Activated gamma-delta T cell (primary cell): Measurements from ENCODE around the gene AFDN.

Source experiments
- DNase-seq: peaks from one replicate; lab custom pipeline; 2025; lab: John Stamatoyannopoulos, UW

AFDN gene

DNA sequence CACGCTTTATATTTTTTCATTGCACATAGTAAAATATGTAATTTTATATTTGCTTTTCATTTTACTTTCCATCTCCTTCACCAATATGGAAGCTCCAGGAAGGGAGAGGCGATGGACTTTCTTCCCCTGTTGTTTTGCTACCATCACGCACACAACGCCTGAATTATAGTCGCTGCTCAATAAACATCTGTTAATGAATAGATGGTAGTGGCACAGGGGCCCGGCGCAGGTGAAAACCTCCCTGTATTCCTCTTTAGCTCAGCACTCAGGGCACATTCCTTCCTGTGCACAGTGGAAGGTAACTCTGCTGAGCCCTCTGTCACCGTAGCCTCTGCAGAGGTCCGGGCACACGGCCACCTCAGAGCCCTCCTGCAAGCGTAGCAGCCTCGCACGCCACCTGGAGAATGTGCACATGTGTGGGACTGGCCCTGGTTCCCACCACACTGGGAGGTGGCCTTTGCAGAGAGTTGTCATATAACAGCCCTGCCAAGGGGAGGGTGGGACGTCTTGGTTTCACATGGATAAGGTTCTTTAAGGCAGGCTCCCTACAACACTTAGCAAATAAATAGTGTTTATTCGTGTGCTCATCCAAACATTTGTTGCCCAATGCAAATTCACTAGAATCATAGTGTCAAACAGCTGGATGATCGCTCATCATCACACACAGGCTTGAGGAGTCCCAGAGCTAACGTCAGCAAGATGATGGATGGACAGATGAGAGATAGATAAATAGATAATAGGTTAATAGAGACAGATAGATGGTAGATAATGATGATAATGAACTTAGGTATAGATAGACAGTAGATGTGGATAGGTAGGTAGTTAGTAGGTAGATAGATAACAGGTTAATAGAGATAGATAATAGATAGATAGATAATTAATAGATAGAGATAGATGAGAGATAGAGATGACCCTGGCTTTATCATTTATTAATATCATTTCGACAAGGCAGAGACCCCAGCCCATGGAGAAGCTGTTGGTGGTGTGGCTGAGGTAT is 32.3 kb upstream of the AFDN start:
- no peak for DNase-seq

DNA sequence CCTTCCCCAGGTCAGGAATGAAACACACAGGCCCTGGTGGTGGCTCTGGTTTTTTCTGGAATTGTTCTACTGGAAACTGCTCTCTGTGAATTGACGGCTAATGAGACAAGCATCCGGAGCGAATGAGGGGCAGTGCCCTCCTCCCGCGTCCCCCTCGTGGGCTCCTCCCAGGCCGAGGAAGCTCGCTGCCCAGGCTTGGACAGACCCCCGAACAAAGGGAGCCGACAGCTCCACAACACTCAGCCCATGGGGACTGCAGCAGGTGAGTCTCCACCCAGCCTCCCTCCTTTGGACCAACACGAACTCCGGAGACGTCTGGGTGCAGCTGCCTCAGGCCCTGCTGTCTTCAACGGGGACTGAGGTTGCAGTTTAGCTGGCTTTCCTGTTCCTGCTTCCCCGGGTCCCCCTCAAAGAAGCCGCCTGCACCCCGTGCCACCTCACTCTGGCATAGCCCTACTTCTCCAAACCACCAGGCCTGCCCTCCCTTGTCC is 31.3 kb upstream of the AFDN start:
- DNase-seq: no peak

DNA sequence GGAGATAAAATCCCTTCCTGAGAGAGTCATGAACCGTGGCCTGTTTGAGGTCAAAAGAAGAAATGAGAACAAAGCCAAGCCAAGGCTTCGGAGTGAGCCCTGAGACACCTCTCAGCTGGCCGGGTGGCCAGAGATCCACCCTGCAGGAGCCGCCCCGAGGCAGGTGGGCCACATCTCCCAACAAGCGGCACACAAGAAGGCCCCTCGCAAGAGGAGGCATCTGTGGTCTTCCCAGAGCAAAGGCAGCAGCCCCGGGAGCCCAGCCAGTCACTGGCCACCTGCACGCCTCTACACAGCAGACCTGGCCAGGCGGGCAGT is 30.9 kb upstream of the AFDN start:
- no peak for DNase-seq

DNA sequence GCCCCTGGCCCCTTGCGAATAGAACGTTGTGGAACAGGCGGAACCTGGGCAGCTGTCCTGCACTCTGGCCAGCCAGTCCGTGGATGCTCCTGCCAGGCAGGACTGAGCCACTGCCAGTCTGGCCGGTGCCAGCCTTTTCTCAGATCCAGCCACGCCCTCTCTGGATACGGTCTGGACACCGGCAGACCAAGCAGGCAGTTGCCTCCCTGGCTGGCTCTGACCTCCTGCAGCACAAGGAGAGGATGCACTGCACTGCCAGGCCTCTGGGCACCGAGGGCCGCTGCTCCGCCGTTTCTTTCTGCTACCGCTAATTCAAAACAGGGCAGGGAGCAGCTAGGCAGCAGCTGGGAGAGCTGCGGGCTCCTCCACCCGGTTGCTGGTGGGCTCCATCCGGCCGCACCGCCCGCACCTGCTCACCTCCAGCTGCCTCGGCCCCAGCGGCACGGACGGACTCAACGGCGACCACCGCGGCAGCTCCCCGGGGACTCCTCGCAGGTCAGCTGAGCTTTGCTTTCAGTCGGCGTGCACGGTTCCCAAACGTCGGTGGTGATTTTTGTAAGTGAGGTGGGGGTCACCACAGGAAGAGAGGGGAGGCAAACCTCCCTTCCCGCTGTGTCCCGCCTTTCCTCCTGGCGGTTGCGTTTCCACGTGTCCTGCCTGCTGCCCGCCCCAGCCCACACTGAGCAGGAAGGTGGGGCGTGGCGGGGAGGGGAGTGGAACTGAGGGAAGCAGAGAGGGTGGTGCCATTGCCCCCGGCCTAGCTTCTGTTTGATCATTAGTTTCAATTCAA is 30.3 kb upstream of the AFDN start:
- DNase-seq: no peak

DNA sequence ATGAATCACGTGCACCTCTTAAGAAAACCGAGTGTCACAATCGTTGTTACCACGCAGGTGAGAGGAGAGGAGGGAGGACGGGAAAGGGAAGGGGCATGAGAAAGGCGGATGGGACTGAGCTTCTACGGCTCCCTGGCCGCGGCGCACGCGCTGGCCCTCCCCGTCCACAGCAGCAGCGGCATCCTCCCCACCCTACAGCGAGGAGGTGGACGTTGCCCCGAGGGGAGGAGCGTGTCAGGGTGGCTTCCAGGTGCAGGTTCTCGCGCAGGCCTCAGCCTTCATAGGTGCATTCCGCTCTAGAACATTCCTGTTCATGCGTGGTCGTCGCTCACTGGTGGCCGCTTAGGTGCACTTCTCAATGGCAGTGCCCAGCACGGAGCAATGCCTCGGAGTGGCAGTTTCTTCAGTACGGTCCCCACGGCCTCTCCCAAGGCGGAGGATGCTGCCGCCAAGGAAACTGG is 29.7 kb upstream of the AFDN start:
- DNase-seq: no peak

DNA sequence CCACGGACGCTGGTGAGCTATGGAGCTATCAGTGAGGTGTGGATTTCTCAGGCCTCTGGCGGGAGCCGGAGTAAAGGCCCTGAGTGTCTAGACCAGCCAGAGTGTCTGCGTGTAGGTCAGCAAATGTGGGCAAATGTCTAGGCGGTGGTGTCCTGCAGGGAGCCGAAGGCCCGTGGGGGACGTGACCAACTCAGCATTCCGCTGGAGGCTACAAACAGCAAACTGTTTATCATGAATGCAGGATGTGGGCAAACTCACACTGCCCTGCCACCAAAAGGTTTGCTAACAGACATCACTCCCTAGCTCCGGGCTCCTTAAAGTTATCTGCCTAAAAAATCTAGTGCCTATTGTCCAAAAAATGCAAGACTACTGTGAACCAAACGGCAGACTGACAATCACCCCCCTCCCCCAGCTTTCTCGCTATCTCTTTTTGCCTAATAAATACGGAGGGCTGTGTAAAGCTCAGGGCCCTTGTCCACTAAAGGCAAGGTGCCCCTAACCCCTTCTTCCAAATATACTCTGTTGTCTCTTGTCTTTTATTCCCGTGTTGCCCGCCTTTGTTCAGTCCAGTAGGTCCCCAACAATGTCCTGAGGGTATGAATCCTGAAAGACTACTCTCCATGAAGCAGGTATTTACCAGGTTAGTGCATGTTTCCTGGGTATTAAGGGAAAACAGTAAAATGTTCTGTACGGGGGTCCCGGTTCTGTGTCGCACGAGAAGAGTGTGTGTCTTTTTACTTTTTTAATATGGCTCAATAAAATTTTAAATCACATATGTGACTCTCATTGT is 29.0 kb upstream of the AFDN start:
- DNase-seq: no peak

DNA sequence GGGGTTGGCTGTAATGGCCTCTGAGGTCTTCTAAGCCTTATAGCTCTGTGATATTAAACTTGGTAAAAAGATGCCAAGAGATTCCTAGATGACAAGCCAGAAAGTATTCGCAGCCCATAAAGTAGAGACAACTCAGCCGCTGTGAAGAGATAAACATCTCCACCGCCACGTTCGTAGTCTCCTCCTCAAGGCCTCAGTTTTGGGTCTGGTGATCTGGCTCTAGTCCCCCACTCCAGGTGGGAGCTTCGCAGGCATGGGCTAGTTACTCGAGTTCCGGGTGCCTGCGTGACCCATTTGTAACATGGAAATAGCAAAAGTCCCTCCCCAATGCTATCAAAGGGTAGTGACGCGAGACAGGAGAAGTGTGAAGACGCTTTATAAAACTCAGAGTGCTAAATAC is 28.3 kb upstream of the AFDN start:
- no peak for DNase-seq

DNA sequence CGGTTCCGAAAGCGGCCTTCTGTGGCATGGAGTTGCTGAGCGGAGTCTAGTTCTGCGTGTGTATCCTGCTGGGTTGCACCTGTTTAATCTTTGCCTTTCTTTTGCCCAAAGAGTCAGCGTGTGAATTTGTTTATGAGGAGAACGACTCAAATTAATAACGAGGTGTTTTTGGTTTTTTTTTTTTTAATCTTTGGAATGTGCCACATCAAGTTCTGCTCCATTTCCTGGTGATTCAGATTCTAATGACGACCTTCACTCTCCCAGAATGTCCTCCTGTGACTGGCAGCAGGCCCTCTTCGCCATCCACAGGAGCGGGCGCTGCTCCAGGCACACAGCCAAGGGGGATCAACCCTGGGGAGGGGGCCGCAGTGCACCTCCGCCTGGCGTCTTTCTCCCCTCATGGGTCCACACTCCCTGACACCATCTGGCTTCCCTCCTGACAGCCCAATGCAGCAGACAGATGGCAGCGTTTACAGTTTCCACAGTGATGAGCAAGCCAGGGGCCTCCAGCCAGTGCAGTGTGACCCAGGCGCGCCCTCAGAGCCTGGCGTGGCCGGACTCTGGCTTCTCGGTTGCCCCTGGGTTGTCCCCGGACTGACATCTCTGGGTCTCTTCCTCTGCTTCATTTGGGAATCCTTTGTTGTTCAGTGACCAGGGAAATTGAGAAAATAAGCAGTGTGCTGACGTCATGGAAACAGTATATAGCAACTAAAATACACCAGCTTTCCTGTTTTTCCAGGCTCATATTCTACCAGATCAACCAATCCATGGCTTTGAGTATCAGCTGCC is 27.5 kb upstream of the AFDN start:
- no peak for DNase-seq

DNA sequence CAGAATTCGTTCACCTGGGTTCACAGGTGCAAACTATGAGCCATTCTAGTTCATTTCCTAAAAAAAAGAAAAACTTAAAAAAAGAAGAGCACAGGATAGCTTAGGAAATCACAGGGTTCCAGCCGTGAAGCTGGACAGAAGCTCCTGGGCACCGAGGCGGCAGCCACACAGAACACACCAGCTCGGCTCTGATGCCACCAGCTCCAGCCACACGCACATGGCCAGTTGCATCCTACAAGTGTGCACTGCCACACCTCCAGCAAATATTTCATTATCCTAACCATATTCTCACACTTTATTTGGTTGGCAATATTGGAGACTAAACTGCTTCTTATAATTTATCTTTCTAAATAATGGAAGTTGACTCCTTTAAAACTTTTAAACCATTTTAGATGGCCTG is 26.2 kb upstream of the AFDN start:
- no peak for DNase-seq

DNA sequence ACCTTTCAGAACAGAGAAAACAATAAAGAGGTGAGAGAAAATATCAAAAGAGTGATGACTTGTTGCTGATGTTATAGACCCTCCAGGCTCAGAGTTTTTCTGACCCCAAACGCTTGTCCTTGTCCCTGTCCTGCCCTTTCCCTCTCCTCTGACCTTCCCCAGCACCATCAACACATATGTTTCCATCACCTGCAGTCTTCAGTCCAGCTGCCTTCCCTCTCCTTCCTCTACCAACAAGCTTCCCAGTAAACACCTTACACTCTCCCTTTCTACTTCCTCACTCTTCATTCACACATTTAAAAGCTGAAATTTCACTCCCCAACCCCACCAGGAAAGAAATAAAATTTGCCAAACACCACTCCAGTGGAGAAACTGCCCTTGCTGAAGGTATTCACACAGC is 25.4 kb upstream of the AFDN start:
- no peak for DNase-seq

DNA sequence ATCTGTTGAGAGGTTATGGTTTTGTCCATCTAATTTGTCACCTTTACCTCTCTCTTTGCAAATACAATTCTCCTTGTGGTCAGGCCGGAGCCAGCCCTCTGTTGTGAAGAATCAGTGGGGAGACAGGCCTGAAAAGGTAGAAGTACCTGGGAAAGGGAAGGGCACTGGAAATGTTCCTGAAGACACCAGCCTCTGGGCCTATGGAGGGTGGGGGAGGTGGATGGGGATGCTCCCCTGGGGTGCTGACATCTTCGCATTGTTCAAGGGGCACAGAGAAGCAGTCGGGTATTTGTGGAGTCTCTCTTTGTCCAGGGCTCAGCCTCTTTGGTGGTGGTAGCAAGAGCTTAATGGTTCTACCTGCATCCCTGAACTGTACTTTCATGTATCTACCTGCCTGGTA is 24.4 kb upstream of the AFDN start:
- no peak for DNase-seq

DNA sequence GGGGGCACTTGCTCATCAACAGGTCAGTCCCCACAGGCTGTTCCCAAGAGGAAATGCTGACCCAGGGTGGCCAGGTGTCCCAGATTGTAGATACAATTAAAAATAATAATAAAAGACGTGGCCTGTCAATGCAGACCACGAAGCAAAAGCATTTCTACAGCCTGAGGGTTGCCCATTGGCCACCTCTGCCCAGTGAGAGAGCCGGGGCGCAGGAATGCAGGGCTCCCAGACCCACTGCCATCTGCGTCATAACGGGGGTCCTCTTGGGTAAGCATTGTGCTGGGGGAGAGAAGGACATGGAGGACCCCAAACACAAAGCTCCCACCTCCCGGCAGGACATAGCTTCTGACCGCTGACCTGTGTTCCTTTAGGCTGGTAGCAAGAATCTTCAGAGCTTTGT is 22.9 kb upstream of the AFDN start:
- DNase-seq: no peak

DNA sequence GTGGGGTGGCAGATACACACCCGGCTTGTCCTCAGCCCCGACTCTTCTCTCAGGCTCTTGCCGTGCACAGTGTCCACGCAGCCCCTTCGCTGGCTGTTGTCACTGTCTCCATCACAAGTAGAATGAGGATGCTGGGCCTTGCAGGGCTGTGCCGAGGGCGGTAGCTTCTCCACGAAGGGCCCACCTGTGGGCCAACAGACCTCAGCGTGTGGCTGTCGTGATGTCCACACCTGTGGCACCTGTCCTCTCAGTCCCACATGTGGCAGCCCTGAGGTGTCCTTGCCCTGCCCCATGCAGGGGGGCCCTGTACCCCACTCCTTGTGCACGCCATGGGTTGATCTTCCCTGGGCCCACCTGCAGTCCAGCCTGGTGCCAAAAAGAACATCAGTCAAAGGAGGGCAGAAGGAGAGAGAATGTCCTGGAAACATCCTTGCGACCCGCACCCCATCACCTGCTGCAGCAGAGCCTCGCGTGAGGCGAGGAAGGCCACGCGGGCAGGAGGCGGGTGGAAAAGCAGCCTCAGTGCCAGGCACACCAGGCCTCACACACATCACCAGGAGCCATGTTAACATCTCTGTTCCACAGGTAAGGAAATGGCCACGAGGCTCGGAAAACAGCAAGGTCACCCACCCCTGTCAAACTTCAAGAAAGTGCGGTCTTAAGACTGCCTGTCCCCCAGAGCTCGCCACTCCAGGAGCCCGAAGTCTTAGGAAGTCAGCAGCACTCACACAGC is 22.3 kb upstream of the AFDN start:
- DNase-seq: no peak

DNA sequence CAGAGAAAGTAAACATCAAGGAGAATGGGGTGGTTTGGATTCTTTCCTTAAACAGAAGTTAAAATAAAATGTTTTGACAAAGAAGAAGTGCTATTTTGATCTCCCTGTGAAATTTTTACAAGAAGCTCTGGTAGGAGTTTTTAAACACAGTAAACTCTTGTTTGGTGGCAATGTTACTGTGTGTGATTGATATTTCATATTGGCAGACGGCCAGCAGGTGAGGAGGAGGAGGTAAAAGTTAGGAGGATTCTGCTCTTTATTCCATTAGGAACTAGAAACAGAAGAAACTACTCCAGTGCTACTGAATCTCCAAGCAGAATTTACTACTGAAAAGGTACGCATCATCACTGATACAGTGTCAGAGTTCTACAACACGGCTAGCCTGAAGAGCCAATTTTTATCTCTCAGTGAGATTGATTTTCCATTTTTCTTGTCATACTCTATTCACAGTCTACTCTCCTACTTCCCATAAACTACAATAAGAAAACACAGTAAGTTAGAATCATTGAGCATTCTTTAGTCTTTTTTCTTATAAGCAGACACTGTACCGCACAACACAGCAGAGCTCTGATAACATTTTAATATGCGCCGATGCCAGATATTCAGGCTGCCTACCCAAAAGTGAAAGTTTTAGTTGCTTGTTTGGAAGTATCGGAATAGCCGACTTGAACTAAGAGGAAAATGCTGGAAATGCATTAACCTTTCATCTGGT is 21.2 kb upstream of the AFDN start:
- no peak for DNase-seq

DNA sequence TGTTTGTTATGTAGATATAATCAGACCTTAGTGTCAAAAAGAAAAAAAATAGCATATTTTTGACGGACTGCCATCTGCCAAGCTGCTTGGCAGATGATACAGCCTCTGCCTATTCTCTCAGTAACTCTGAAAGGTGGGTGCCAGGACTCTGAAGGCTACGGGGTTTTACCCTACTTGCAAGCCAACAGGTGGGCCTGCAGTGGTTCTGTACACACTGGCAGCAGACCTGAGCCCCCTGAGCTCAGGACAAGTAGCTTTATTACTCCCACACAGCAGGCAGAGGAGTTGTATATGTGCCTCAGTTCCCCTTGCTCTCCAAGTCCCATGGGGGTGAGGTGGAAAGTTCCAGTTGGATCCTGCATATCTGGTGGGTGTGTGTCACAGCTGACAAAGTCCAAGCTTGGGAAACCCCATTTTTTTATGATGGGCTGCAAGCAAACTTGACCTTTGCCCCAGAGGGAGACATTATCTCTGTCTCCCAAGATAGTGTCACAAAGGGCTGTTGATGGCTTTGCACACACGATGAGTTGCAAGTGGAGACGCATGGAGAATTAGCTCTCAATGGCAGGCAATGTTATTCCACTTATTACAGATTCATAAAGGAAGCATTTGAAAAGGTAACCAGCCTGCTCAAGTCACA is 20.5 kb upstream of the AFDN start:
- no peak for DNase-seq

DNA sequence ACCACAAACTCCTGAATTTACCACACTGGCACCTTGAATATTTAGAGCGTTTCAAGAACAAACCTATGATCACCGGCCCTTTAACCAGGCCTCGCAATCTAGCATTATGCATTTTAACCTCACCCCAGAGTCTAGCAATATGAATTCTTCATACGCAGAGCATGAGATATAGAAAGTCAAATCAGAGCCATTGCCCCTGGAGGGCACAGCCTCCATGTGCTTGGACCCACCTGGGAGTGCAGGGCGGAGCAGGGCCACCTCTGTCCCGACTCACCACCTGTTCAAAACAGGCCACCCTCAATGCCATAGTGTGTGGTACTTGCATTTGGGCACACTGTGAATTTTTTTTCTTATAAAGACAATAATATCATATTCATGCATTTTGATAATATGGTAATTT is 19.5 kb upstream of the AFDN start:
- DNase-seq: no peak

DNA sequence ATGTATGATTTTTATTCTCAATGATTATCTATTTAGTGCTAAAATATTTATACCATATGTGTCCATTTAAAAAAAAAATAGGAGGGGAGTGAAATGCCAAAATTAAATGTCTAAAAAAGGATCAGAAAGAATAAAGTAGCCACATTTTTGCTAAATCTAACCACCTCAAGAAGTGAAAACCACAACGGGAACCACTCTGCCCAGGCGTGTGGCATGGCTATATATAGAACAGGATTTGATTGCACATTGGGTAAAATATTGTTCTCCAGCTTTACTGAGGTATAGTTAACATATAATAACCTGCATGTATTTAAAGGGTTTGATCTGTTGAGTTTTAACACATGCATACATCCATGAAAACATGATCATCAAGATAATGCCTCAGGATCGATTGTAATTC is 19.0 kb upstream of the AFDN start:
- no peak for DNase-seq

DNA sequence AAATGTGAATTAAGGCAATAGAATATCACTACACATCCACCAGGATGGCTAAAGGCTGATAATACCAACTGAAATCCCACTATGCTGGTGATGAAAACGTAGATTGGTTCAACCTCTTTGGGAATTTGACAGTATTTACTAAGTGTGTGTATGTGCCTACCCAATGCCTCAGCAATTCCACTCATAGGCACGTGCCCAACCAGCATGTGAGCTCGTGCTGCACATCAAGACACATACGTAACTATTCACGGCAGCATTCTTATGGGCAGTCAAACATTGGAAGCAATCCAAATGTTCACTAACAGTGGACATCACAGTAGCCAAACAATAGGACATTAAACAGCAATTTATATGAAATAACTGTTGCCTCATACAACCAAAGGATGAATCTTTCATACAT is 15.7 kb upstream of the AFDN start:
- DNase-seq: no peak

DNA sequence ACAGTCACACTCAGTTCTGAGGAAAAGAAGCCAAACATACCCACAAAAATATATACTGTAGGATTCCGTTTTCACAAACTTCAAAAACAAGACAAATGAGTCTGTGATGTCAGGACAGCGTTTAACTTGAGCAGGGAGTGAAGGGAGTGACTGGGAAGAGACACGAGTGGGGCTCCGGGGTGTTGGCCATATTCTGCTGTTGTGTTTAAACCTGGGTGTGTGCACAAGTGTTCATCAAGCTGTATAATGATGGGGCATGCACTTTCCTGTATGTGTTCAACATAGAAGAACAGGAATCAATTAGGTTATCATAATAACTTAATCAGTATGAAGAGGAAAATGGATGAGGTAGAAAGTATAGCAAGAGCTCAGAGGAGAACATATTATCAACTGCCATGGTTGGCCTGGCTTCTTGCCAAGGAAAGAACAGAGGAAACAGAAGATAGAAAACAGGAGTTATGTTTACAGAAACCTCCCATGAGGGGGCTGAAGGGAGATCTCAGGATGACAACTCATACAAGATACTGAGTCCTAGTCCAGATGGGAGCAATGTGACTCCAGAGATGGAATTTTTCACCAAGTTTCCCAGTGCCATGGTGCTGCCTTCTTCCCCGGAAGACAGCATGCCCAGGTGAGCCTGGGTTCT is 15.1 kb upstream of the AFDN start:
- DNase-seq: no peak
